ENCODE results near the gene CD247.

DNA sequence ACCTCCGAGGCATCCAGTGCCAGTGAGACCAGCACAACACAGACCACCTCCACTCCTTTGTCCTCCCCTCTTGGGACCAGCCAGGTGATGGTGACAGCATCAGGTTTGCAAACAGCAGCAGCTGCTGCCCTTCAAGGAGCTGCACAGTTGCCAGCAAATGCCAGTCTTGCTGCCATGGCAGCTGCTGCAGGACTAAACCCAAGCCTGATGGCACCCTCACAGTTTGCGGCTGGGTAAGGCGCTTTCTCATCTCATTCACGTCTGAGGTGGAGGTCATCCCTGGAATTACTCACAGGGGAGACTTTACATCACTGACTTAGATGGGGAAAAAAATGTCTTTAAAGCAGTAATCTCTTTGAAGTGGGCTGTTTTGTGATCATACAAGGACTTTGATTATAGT, 106.3 kb downstream of the CD247 start:
- no peak for TF ChIP-seq CTCF (conservative IDR thresholded peaks at IDR 0.05; ENCODE audit: low read depth, low read length)
- TF ChIP-seq, protein P1, sequence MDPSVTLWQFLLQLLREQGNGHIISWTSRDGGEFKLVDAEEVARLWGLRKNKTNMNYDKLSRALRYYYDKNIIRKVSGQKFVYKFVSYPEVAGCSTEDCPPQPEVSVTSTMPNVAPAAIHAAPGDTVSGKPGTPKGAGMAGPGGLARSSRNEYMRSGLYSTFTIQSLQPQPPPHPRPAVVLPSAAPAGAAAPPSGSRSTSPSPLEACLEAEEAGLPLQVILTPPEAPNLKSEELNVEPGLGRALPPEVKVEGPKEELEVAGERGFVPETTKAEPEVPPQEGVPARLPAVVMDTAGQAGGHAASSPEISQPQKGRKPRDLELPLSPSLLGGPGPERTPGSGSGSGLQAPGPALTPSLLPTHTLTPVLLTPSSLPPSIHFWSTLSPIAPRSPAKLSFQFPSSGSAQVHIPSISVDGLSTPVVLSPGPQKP (IDR thresholded peaks at IDR 0.05; ENCODE audit: borderline replicate concordance, low read depth, low read length) = no peak
- no peak for TF ChIP-seq FOS (IDR thresholded peaks at IDR 0.05; ENCODE audit: low read depth, low read length)
- no peak for TF ChIP-seq MXI1 (IDR thresholded peaks at IDR 0.05; ENCODE audit: borderline replicate concordance, low read depth, low read length)
- TF ChIP-seq, protein P2, sequence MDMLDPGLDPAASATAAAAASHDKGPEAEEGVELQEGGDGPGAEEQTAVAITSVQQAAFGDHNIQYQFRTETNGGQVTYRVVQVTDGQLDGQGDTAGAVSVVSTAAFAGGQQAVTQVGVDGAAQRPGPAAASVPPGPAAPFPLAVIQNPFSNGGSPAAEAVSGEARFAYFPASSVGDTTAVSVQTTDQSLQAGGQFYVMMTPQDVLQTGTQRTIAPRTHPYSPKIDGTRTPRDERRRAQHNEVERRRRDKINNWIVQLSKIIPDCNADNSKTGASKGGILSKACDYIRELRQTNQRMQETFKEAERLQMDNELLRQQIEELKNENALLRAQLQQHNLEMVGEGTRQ (IDR thresholded peaks at IDR 0.05; ENCODE audit: low read depth, low read length) = no peak
